ENCODE results near the gene RIN2. TPM values are rescaled to one million over a fixed set of nuclear protein-coding genes. Genes with fewer than 3 reads are reported as not detected.

The RIN2 gene
- total and polyA plus RNA-seq, 9 of the 15 experiments (the other 6 are each of a cell fraction or from before 2014, with no cell fraction given), result 0.09 TPM; not detected in 8

GRCh38 chr20:19761841-19762240 is 3.8 kb downstream of the RIN2 start (continued):
- TF ChIP-seq ZNF263 (CRISPR knock-in tag; IDR thresholded peaks at IDR 0.05; ENCODE audit: borderline replicate concordance) (no peak), ESRRA (IDR thresholded peaks at IDR 0.05; ENCODE audit: borderline replicate concordance, low read depth) (no peak), REST (IDR thresholded peaks at IDR 0.05; ENCODE audit: borderline replicate concordance) (no peak), REST (CRISPR knock-in tag; IDR thresholded peaks at IDR 0.05; ENCODE audit: low read depth) (no peak), ZBTB8A (IDR thresholded peaks at IDR 0.05; ENCODE audit: partially characterized antibody) (no peak), ELF2 (CRISPR knock-in tag; IDR thresholded peaks at IDR 0.05) (no peak)
